Effector memory CD8-positive, alpha-beta T cell (primary cell): ENCODE results near the gene LRP5.
A peak's percentile ranks its signal among the peaks of the same experiment; 100 is the strongest.
"Not testable (repeated sequence)": the region's sequence is repeated elsewhere in the genome, so short reads cannot be mapped to it uniquely, and the experiment has no call there.

Source experiments
- ATAC-seq: fragments of 150-1000 bp; cut with Tn5 transposase; replicated peaks from 2 replicates; pipeline ENCODE4 v1.10.0; 2021; ENCODE audit warnings: mild to moderate bottlenecking, moderate library complexity
- DNase-seq, 3 experiments: peaks; one replicate each; pipeline ENCODE4 v3.0.0; 2021
- H3K27ac Mint-ChIP-seq, 2 donors: one replicate each; pipeline ENCODE4 v1.8.0; 2022; ENCODE audit warnings: mild to moderate bottlenecking in 2 of 2, mixed read lengths in 2 of 2, moderate library complexity in 2 of 2
- H3K27me3 Mint-ChIP-seq, 2 donors: one replicate each; pipeline ENCODE4 v1.8.0; 2022; ENCODE audit warnings: mixed read lengths in 2 of 2
- H3K36me3 Mint-ChIP-seq: one replicate; pipeline ENCODE4 v1.8.0; 2022; ENCODE audit warnings: mild to moderate bottlenecking, moderate library complexity, mixed read lengths; ENCODE audit not compliant: insufficient read depth
- H3K4me1 Mint-ChIP-seq, 2 donors: one replicate each; pipeline ENCODE4 v1.8.0; 2022; ENCODE audit warnings: low read depth in 2 of 2, mixed read lengths in 2 of 2
- H3K4me3 Mint-ChIP-seq, 2 donors: one replicate each; pipeline ENCODE4 v1.8.0; 2022; ENCODE audit warnings: mild to moderate bottlenecking in 2 of 2, mixed read lengths in 2 of 2, moderate library complexity in 2 of 2
- H3K9me3 Mint-ChIP-seq, 2 donors: one replicate each; pipeline ENCODE4 v1.8.0; 2022; ENCODE audit warnings: mixed read lengths in 2 of 2

The LRP5 gene

GRCh38 chr11:68400584-68400983, 88.2 kb downstream of the LRP5 start:
- not testable (repeated sequence) for H3K27ac Mint-ChIP-seq, H3K4me1 Mint-ChIP-seq, H3K27me3 Mint-ChIP-seq, H3K36me3 Mint-ChIP-seq, ATAC-seq, H3K4me3 Mint-ChIP-seq, H3K9me3 Mint-ChIP-seq, DNase-seq

- ATAC-seq = no peak
- no peak for DNase-seq
- Mint-ChIP-seq H3K36me3 (peaks cover 3% of the 10 kb centered on the region), H3K4me1 (no peaks in the 10 kb centered on the region), H3K9me3 (no peaks in the 10 kb centered on the region), H3K27me3 (no peaks in the 10 kb centered on the region), H3K27ac (no peak overlapping the region), H3K4me3 (no peak overlapping the region)
Observed at GRCh38 chr11:68401856-68402255, 89.5 kb downstream of the LRP5 start.

GRCh38 chr11:68402355-68403031, 90.1 kb downstream of the LRP5 start:
- no peak for ATAC-seq
- H3K27me3 Mint-ChIP-seq = no peaks in the 10 kb centered on the region
- no peaks in the 10 kb centered on the region for H3K9me3 Mint-ChIP-seq
- H3K27ac Mint-ChIP-seq = peak overlapping the region in 1 of 2 donors; percentile 46
- no peaks in the 10 kb centered on the region for H3K4me1 Mint-ChIP-seq
- DNase-seq = no peak
- H3K36me3 Mint-ChIP-seq = peaks cover 3% of the 10 kb centered on the region
- no peak overlapping the region for H3K4me3 Mint-ChIP-seq

- H3K9me3 Mint-ChIP-seq = no peaks in the 10 kb centered on the region
- H3K4me3 Mint-ChIP-seq = no peak overlapping the region
- no peaks in the 10 kb centered on the region for H3K27me3 Mint-ChIP-seq
- DNase-seq = no peak
- ATAC-seq = no peak
- H3K36me3 Mint-ChIP-seq = peaks cover 3% of the 10 kb centered on the region
- peak overlapping the region in 1 of 2 donors; percentile 46 for H3K27ac Mint-ChIP-seq
- H3K4me1 Mint-ChIP-seq = no peaks in the 10 kb centered on the region
Observed at GRCh38 chr11:68403424-68403823, 91.0 kb downstream of the LRP5 start.

GRCh38 chr11:68403831-68404230, 91.4 kb downstream of the LRP5 start:
- H3K4me1 Mint-ChIP-seq = no peaks in the 10 kb centered on the region
- no peak overlapping the region for H3K4me3 Mint-ChIP-seq
- H3K36me3 Mint-ChIP-seq = peaks cover 3% of the 10 kb centered on the region
- no peak for DNase-seq
- no peaks in the 10 kb centered on the region for H3K27me3 Mint-ChIP-seq
- no peak overlapping the region for H3K27ac Mint-ChIP-seq
- H3K9me3 Mint-ChIP-seq = no peaks in the 10 kb centered on the region
- no peak for ATAC-seq

GRCh38 chr11:68406324-68407313, 94.2 kb downstream of the LRP5 start:
- no peak for ATAC-seq
- Mint-ChIP-seq H3K27me3 (no peaks in the 10 kb centered on the region), H3K4me1 (no peaks in the 10 kb centered on the region), H3K27ac (no peak overlapping the region), H3K9me3 (no peaks in the 10 kb centered on the region), H3K4me3 (no peak overlapping the region), H3K36me3 (no peaks in the 10 kb centered on the region)
- DNase-seq = no peak

- H3K4me1 Mint-ChIP-seq = peaks cover 4 to 6% of the 10 kb centered on the region in 2 donors
- H3K27me3 Mint-ChIP-seq = no peaks in the 10 kb centered on the region
- no peak overlapping the region for H3K4me3 Mint-ChIP-seq
- DNase-seq (no peak), ATAC-seq (no peak)
- no peaks in the 10 kb centered on the region for H3K9me3 Mint-ChIP-seq
- H3K36me3 Mint-ChIP-seq = no peaks in the 10 kb centered on the region
- H3K27ac Mint-ChIP-seq = no peak overlapping the region
Observed at GRCh38 chr11:68408512-68408911, 96.1 kb downstream of the LRP5 start.

- ATAC-seq = no peak
- Mint-ChIP-seq H3K27me3 (no peaks in the 10 kb centered on the region), H3K4me3 (no peak overlapping the region), H3K9me3 (no peaks in the 10 kb centered on the region), H3K27ac (no peak overlapping the region), H3K36me3 (no peaks in the 10 kb centered on the region), H3K4me1 (peaks cover 4 to 6% of the 10 kb centered on the region in 2 donors)
- DNase-seq = no peak
Observed at GRCh38 chr11:68409748-68410344, 97.5 kb downstream of the LRP5 start.

GRCh38 chr11:68411501-68411991, 99.2 kb downstream of the LRP5 start:
- no peaks in the 10 kb centered on the region for H3K9me3 Mint-ChIP-seq

GRCh38 chr11:68412593-68413475, 100.4 kb downstream of the LRP5 start:
- Mint-ChIP-seq H3K4me3 (peak overlapping the region in 1 of 2 donors; percentile 17), H3K27ac (peak overlapping the region in 1 of 2 donors; percentile 75), H3K4me1 (peaks cover 9% of the 10 kb centered on the region in 2 donors), H3K27me3 (no peaks in the 10 kb centered on the region), H3K36me3 (no peaks in the 10 kb centered on the region), H3K9me3 (no peaks in the 10 kb centered on the region)
- peak in 1 of 3 experiments; percentile 8 for DNase-seq
- ATAC-seq = peak; percentile 75

More at GRCh38 chr11:68411501-68411991, 99.2 kb downstream of the LRP5 start:
- H3K27me3 Mint-ChIP-seq = no peaks in the 10 kb centered on the region
- no peak overlapping the region for H3K27ac Mint-ChIP-seq
- no peak overlapping the region for H3K4me3 Mint-ChIP-seq
- ATAC-seq (no peak), DNase-seq (no peak)
- H3K36me3 Mint-ChIP-seq = no peaks in the 10 kb centered on the region
- peaks cover 4 to 6% of the 10 kb centered on the region in 2 donors for H3K4me1 Mint-ChIP-seq

- no peaks in the 10 kb centered on the region for H3K36me3 Mint-ChIP-seq
- peaks cover 9% of the 10 kb centered on the region in 2 donors for H3K4me1 Mint-ChIP-seq
- no peak overlapping the region for H3K27ac Mint-ChIP-seq
- no peaks in the 10 kb centered on the region for H3K27me3 Mint-ChIP-seq
- no peak for DNase-seq
- ATAC-seq = no peak
- no peaks in the 10 kb centered on the region for H3K9me3 Mint-ChIP-seq
- no peak overlapping the region for H3K4me3 Mint-ChIP-seq
Observed at GRCh38 chr11:68413591-68413999, 101.2 kb downstream of the LRP5 start.

- Mint-ChIP-seq H3K4me1 (peaks cover 9% of the 10 kb centered on the region in 2 donors), H3K27me3 (no peaks in the 10 kb centered on the region), H3K27ac (no peak overlapping the region), H3K9me3 (no peaks in the 10 kb centered on the region), H3K4me3 (no peak overlapping the region), H3K36me3 (no peaks in the 10 kb centered on the region)
- DNase-seq (no peak), ATAC-seq (no peak)
Observed at GRCh38 chr11:68414496-68415221, 102.3 kb downstream of the LRP5 start.
